HL-60 (cell line): Measurements from ENCODE around the gene MAN2C1.

Experiments
- GABPA ChIP-seq: IDR thresholded peaks from 2 replicates; pipeline ENCODE4 v1.6.1; 2012; ENCODE audit warnings: low read depth
- TF ChIP-seq, protein P1 (sequence below): IDR thresholded peaks from 2 replicates; pipeline ENCODE4 v1.6.1; 2012; ENCODE audit warnings: low read depth; ENCODE audit not compliant: insufficient replicate concordance
- TF ChIP-seq, protein P2 (sequence below): IDR thresholded peaks from one replicate; pipeline ENCODE4 v1.5.1; 2011; ENCODE audit warnings: low read length, control low read depth, inconsistent platforms; ENCODE audit not compliant: insufficient read depth

DNA sequence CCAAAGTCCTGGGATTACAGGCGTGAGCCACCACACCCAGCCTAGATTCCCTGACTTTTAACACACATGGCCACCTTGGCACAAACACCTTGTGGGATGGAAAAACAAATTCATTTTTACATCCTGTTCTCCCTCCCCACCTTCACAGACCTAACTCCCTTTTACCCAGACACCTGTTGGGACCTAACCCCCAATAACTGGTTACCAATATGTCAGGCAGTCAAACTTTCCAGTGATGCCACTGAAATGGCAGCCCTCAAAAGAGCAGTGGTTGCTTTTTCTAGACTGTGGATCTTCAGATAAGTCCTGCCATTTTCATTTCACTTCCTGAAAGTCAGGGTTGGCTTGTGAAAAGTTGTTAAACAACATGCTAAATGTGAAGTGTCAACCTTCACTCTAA is 48.2 kb upstream of the MAN2C1 start:
- TF ChIP-seq, protein P1, sequence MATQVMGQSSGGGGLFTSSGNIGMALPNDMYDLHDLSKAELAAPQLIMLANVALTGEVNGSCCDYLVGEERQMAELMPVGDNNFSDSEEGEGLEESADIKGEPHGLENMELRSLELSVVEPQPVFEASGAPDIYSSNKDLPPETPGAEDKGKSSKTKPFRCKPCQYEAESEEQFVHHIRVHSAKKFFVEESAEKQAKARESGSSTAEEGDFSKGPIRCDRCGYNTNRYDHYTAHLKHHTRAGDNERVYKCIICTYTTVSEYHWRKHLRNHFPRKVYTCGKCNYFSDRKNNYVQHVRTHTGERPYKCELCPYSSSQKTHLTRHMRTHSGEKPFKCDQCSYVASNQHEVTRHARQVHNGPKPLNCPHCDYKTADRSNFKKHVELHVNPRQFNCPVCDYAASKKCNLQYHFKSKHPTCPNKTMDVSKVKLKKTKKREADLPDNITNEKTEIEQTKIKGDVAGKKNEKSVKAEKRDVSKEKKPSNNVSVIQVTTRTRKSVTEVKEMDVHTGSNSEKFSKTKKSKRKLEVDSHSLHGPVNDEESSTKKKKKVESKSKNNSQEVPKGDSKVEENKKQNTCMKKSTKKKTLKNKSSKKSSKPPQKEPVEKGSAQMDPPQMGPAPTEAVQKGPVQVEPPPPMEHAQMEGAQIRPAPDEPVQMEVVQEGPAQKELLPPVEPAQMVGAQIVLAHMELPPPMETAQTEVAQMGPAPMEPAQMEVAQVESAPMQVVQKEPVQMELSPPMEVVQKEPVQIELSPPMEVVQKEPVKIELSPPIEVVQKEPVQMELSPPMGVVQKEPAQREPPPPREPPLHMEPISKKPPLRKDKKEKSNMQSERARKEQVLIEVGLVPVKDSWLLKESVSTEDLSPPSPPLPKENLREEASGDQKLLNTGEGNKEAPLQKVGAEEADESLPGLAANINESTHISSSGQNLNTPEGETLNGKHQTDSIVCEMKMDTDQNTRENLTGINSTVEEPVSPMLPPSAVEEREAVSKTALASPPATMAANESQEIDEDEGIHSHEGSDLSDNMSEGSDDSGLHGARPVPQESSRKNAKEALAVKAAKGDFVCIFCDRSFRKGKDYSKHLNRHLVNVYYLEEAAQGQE: no peak
- TF ChIP-seq, protein P2, sequence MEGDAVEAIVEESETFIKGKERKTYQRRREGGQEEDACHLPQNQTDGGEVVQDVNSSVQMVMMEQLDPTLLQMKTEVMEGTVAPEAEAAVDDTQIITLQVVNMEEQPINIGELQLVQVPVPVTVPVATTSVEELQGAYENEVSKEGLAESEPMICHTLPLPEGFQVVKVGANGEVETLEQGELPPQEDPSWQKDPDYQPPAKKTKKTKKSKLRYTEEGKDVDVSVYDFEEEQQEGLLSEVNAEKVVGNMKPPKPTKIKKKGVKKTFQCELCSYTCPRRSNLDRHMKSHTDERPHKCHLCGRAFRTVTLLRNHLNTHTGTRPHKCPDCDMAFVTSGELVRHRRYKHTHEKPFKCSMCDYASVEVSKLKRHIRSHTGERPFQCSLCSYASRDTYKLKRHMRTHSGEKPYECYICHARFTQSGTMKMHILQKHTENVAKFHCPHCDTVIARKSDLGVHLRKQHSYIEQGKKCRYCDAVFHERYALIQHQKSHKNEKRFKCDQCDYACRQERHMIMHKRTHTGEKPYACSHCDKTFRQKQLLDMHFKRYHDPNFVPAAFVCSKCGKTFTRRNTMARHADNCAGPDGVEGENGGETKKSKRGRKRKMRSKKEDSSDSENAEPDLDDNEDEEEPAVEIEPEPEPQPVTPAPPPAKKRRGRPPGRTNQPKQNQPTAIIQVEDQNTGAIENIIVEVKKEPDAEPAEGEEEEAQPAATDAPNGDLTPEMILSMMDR: no peak
- no peak for TF ChIP-seq GABPA
